T-helper 22 cell (primary cell): ENCODE measurements around the gene UFSP1.

Source experiments
- DNase-seq: peaks from one replicate; pipeline ENCODE4 v3.0.0-alpha.2; 2020; ENCODE audit warnings: low read depth

The UFSP1 gene

DNA sequence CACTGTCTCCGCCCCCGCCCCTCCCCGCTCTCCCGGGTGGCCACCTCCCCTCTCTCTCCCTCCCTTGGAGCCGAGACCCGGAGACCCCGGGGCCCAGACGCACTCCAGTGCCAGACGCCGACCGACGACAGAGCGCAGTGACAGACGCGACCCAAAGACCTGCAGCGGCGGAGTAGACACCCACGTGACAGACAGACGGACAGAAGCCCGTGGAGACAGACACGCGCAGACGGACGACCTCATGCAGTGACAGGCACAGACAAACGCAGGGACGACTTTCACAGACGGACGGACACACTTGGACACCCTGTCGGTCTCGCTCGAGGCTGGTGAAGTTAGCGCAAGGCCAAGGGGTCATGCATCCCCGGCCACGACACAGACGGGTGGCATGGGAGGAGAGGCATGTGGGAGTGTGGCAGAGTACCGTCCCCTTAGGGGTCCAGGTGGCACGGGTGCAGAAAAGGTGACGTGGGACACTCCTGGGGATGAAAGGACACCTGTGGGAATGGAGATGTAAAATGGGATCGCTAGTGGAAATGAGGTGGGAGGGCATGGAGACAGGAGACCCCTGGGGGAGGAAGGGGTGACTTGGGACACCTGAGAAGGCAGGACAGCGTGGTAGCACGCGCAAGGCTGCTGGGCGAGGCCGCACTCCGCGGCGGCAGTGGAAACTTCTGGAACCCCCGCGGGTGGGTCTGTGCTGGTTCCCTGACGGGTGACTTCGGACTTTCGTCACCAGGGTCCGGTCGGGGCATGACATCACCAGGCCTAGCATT is 6.6 kb upstream of the UFSP1 start:
- DNase-seq = no peak

DNA sequence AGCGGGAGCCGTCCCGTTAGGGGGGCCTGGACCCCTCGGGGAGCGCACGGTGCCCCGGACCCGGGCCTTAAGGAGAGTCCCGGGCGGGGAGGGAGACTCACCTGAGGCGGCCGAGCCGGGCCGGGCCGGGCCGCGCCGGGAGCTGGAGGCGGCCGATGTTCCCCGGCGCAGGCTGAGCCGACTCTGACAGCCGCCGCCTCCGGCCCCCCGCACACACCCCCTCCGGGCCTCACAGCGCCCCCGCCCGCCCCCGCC is 6.1 kb upstream of the UFSP1 start, which contains the start of gene ACHE:
TSS of gene ACHE (minus strand) at position 188 of the 255 bp plus-strand sequence. CDS start 1,656 bp downstream, outside the sequence.
- DNase-seq = no peak

DNA sequence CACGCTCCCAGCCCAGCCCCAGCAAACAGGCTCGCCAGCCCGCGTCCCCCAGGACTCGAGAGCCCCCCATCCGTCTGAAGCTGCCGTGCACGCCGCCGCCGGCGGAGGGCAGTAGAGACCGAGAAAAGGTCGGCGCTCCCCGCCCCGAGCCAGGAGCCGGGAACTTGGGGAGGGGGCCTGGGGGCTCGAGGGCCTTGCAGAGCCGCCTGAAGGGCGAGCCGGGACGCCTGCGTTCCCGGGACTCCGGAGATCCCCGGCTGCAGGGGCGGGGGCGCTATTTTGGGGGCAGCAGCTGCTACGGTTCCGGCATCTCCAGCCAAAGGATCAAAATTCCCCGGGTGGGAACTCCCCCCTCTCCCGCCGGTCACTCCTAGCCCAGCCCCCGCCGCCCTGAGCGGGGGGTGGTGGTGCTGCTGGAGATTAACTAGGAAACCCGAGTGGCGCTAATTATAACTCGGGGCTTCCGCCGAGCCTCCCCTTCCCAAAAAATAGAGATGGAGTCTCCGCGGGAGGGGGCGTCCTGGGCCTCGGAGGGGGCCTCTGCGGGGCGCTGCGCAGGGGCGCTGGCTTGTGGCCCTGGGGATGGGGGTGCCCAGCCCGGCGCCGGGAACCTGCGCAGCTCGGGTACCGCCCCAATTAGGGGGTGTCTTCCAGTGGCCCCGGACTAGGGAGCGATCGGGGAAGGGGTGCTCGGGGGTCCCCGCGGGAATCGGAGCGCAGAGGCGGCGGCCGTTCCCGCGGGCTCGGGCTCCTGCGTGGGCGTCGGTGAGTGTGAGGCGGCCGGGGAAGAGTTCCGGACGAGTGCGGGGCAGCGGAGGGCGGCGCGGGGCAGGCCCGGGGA is 5.6 kb upstream of the UFSP1 start:
- peak; percentile 17 for DNase-seq

DNA sequence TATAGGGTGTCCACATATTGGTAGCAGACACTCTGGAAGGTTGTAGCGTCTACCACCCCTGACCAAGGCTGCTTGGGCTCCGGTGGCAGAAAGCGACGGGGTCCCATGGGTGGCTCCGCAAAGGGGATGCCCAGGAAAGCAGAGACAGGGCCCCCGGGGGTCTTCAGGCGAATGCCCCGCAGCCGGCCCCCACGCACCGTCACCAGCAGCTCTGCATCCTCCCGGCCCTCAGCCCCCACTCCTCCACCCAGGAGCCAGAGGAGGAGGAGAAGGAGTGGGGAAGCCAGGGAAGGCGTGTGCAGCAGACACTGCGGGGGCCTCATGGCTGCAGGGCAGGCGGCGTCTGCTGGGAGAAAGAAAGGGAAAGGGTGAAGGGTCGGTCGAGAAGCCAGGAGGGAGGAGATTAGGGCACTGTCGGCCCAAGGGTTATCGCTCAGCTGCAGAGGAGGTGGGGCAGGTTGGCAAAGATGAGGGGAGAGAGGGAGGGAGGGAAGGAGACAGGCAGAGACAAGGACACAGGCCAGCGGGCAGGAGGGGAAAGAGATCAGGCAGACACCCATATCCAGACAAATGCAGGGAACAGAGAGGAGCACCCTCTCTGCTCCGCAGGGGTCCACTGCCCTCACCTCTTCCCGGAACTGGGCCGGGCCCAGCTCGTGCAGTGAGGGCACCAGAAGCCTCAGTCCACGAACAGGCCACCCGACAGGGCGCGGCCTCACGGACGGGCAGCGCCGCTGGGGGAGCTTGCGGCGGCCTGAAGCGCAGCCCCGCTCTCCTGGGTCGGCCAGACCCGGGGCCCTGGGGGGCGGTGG is 4.6 kb upstream of the UFSP1 start:
- DNase-seq = no peak

DNA sequence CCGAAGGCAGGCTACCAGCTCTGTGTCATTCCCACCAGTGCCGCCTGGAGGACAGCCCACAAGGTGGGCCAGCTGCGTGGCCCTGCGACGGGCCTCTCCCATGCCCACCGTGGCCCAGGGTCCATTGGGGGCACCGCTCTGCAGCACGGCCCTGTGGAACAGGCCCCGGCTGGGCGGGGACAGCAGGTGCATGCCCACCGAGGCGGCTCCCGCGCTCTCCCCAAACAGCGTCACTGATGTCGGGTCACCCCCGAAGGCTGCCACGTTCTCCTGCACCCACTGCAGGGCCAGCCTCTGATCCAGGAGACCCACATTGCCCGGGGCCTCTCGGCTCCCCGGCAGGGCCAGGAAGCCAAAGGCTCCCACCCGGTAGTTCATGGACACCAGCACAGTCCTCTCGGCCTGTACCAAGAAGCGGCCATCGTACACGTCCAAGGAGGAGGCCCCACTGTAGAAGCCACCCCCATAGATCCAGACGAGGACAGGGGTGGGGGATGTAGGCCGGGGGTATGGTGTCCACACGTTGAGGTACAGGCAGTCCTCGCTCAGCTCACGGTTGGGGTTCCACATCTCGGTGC is 3.9 kb upstream of the UFSP1 start:
- no peak for DNase-seq

DNA sequence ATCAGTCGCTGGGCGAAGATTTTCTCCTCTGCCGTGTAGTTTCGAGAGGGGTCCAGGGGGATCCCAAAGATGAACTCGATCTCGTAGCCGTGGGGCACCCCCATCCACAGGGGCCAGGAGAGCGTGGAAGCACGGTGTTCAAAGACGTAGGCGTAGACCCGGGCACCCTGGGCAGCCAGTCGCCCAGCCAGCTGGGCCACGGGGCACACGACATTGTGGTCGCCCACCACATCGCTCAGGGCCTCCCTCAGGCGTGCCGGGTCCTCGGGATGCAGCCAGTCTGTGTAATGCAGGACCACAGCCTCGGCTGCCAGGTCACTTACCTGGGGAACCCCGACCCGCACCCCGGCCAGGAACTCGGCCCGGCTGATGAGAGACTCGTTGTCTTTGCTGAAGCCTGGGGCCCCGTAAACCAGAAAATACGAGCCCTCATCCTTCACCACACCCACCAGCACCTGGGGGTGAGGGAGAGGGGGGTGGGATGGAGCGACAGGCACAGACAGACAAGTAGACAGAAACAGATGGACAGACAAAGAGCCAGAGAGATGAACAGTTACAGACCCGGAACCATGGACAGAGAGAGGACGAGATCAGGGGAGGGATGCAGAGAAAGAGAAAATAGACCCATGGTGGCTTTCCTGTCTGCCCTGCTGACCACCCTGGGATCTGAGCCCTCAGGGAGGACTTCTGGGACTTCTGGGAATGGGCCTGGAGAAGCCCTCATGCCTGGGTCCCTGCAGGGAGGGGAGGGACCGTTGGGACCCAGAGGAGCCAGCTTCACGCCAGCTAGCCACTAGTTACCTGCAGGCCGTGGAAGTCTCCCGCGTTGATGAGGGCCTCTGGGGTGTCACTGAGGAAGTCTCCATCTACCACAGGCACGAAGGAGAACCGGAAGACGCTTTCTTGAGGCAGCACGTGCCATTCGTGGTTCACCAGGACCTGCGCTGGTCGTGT is 3.1 kb upstream of the UFSP1 start:
- DNase-seq = no peak

DNA sequence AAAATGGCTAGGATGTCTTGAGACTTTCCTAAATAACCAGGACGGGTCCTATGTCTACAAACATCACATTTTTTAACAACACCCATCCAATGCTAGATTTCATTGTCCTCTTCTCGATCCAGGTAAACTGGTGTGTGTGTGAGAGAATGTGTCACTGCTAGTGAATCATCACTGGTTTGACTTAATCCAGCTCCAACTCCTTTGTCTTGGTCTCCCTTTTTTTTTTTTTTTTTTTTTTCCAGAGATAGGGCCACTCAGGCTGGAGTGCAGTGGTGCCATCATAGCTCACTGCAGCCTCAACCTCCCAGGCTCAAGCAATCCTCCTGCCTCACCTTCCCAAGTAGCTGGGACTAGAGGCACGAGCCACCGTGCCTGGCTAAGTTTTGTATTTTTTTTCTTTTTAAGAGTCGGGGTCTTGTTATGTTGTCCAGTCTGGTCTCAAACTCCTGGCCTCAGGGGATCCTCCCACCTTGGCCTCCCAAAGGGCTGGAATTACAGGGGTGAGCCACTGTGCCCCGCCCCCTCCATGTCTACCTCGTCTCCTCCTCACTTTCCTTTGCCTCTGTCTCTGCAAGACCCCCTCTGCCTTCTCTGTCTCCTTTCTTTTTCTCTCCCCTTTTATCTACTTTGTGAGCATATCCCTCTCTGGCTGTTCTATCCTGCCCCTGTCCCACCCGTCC is 2.2 kb upstream of the UFSP1 start:
- DNase-seq = no peak

DNA sequence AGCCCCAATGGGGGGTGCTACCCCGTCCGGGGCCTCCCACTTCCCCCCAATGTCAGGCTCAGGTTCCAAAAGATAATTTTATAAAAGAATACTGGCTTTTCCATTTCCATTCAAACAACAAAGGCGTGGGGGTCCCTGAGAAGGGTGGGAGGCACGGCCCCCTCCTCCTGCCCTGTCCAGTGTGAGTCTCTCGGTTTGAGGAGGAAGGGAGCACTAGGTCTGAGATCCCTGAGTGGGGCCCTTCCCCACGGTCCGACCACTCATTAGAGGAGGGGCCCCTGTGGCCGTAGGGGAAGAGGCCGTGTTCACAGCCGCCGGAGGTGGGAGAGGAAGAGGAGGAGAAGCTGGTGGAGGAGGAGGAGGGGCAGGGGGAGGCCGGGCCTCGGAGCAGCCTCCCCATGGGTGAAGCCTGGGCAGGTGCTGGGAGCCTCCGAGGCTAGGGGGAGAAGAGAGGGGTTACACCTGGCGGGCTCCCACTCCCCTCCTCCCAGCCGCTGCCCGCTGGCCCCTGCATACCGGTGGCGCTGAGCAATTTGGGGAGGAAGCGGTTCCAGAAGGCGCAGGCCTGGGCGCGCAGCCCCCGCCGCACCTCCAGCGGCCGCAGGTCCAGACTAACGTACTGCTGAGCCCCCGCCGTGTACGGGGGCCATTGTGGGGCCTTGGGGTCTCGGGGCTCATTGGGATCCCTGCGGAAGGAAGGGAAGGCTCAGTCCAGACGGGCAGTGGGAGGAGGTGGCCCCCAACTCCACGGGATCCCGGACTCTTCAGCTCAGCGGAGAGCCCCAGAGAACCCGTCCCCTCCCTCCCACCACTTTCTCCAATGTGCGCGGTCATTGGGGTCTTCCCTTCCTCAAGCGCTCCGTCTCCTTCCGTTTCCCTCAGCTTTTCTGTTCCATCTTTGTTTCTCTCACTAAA is 1.4 kb upstream of the UFSP1 start:
- DNase-seq = no peak

DNA sequence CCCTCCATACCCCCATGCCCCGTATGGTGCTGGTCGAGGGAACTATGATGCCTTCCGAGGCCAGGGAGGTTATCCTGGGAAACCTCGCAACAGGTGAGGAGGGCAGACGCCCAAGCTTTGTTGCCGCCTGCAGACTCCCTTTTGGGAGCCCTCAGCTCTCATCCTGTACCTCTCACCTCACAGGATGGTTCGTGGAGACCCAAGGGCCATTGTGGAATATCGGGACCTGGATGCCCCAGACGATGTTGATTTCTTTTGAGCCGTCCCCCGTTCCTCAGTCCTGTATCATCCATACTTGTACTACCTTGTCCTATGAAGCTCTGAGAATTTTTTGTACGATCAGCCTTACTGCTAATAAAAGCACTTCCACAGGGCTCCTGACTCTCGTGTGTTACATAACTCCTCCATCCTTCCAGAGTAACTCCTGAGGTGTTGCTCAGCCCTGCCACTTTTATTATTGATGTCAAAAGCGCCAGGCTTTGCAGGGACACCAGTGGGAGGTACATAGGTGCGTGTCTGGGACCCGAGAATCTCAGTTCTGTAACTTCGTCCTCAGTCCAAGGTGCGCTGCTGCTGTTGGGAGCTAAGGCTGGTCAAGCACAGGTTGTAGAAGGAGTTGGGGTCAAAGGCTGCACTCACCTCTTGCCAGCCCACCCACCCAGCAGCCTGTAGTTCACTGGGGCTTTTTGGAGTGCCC is 1.1 kb downstream of the UFSP1 start:
- DNase-seq = no peak

DNA sequence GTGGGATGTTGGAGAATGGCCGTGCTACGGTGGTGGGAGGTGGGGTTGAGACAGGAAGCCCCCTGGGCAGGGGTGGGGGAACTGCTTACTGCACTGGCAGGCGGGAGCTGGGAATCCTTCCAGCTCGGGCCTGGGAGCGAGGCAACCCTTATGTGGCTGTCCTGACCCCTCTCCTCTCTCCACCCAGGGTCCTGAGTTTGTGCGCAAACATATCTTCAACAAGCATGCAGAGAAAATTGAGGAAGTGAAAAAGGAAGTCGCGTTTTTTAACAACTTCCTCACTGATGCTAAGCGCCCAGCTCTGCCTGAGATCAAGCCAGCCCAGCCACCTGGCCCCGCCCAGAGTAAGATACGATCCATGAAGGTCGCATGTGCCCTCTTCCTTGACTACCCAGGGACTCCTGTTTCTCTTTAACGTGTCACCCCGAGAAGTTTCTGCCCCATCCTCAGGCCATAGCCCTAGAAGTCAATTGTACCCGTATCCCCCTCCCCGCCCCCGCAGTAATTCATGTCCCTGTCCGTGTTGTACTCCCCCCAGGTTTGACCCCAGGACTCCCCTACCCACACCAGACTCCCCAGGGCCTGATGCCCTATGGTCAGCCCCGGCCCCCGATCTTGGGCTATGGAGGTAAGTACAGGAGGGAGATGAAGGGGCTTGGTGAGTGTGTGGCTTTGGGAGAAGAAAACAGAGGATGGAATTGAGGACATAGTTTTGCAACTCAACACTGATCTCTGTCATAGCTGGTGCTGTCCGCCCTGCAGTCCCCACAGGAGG is 1.8 kb downstream of the UFSP1 start:
- peak; percentile 57 for DNase-seq

DNA sequence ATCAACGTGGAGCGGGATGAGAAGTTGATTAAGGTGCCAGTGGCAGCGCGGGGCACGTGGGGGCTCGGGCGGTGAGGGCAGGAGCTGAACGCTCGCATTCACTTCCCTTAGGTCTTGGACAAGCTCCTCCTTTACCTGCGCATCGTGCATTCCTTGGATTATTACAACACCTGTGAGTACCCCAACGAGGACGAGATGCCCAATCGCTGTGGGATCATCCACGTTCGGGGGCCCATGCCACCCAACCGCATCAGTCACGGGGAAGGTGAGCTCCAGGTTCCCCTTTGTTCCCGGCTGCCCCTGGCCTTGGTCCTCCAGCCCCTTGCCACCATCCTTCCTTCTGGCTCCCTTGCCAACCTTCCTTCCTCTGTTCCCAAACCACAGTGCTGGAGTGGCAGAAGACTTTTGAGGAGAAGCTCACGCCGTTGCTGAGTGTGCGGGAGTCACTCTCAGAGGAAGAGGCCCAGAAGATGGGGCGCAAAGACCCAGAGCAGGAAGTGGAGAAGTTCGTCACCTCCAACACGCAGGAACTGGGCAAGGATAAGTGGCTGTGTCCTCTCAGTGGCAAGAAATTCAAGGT is 2.5 kb downstream of the UFSP1 start:
- no peak for DNase-seq

DNA sequence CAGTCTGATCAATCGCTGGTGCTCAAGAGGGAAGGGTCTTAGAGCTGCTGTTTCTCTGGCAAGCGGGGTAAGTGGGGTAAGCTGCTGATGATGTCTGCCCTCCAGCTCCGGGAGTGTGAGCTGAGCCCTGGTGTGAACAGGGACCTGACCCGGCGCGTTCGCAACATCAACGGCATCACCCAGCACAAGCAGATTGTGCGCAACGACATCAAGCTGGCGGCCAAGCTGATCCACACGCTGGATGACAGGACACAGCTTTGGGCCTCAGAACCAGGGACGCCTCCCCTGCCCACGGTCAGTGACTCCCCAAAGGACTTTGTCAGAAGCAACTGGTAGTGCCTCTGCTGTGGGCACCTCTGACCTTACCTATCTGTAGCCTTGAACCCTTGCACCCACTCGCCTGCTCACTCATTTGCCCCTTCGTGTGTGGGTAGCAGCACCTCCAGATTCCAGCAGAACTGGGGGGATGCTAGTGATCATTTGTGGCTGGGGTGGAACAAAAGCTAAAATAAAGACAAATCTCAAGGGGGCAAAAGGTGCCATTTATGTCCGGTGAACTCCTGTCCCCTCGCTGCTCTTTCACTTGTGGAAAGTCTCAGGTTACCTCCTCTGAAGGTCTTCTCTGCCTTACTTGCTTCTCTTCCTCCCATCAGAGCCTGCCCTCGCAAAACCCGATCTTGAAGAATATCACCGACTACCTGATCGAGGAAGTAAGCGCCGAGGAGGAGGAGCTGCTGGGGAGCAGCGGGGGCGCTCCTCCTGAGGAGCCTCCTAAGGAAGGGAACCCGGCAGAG is 3.2 kb downstream of the UFSP1 start:
- DNase-seq = no peak

DNA sequence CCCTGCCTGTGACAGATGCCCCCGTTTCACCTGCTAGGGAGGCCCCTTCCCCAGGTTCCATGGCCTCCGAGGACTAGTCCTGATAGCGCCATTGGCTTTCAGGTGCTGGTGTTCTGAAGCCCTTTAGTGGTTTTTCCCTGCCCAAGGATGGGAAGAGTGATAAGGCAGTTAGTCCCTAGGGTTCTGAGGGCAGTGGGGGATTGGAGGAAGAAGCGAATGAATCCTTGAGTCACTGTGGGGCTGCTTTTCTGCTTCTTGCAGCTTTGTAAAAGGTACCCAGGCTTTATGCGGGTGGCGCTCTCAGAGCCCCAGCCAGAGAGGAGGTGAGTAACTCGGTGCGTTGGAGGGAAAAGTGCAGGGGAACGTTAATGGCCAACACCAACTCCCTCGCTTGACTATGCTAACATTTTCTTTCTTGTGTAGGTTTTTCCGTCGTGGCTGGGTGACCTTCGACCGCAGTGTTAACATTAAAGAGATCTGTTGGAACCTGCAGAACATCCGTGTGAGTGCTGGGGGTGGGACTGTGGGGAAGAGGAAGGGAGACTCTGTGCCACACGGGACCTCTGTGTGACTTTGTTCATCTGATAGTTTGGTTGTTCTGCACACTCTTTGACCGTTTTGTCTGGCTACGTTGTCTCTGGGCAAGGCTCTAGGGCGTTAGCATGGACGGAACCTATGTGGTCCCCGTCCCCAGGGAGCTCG is 3.9 kb downstream of the UFSP1 start:
- DNase-seq = no peak

DNA sequence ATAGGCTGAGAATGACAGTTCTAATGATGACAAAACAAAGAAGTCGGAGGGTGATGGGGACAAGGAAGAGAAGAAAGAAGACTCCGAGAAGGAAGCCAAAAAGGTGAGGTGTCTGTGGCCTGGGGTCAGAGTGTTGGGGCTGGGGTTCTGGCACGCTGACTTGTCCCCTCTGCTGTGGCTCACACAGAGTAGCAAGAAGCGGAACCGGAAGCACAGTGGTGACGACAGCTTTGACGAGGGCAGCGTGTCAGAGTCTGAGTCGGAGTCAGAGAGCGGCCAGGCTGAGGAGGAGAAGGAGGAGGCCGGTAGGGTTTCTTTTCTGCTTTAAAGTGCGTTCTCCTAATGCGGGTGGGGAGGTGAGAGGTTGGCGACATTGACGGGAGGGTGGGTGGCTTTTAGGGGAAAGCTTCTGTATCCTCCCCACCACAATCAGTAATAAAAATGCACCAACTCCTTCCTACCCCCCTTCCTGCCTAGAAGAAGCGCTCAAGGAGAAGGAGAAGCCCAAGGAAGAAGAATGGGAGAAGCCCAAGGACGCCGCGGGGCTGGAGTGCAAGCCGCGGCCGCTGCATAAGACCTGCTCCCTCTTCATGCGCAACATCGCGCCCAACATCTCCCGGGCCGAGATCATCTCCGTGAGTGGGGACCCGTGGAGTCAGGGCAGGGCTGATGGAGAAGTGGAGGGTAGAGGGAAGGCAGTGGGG is 4.6 kb downstream of the UFSP1 start:
- peak; percentile 16 for DNase-seq

DNA sequence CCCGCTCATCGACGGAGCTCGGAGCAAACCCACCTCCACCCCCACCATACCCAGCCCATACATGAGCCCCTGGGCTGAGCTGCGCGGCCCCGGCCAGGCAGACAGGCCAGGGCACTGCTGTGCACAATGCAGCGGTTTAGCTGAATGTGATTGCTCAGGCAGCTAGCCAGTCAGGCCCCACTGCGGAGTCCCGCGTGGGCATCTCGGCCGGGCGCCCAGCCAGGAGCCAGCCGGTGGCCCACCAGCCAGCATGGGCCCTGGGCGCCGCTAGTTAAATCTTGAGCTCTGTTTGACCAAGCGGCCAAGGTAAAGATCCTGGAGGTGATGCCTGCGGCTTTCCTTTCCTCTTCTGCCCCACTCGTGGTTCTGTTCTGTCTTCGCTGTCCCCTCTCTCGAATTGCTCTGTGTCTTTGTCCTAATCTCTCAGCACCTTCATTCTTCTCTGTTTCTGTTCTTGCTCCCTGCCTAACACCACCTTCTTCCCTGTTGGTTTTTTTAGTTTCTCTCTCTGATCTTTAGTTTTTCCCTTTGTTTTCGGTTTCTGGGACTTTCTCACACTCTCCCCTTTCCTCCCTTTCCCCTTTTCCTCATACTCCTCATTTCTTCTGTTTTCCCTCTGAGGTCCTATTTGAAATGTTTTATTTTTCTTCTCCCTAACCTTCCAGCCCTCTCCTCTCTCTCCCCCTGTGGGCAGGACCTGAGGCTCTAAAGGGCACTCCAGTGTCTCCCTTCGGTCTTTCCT is 6.6 kb downstream of the UFSP1 start:
- no peak for DNase-seq
